ENCODE results near the gene ZNF487. TPM values are rescaled to one million over a fixed set of nuclear protein-coding genes. Genes with fewer than 3 reads are reported as not detected.
A peak's percentile ranks its signal among the peaks of the same experiment; 100 is the strongest.

Gene ZNF487
- total and polyA plus RNA-seq, 2 of the 13 experiments (the other 11 are each of a cell fraction or from before 2014, with no cell fraction given): 7.4 to 8.8 TPM

DNA sequence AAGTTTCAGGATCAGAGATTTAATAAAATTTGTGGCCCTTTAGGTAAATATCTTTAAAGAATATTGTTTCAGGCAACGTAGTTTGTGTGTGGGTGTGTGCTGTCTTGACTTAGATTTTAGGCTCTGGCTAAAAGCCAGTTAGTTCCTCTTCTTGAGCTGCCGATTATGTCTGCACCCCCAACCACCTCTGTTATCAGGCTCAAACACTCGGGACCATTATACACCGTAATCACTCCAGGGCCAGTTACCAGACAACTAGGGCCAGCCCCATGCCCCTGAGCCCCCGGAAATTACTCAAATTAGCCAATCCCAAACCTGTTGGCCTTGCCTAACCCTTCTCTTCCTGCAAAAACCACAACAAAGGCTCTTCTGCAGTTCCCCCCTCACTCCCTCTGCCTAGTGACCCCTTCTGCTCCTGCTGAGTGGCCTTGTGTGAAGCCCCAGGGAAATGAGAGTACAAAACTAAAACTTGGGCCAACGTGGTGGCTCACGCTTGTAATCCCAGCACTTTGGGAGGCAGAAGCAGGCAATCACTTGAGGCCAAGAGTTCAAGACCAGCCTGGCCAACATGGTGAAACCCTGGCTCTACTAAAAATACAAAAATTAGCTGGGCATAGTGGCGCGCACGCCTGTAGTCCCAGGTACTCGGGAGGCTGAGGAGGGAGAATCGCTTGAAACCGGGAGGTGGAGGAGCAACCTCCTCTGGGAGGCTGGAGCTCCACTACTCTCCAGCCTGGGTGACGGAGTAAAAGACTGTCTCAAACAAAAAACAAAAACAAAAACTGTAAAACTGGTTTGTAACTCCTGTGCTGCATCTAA, 18.8 kb upstream of the ZNF487 start (continued):
- no peak for TF ChIP-seq ZFYVE20 (CRISPR knock-in tag; IDR thresholded peaks at IDR 0.05; ENCODE audit: borderline replicate concordance, low read depth)
- TF ChIP-seq POLR2AphosphoS5 (IDR thresholded peaks at IDR 0.05; ENCODE audit: low read depth, low read length): no peak
- TF ChIP-seq ZNF451 (CRISPR knock-in tag; IDR thresholded peaks at IDR 0.05): no peak
- peak; percentile 66 for TF ChIP-seq ZNF331 (CRISPR knock-in tag; IDR thresholded peaks at IDR 0.05)
- no peak for TF ChIP-seq JUNB (CRISPR knock-in tag; IDR thresholded peaks at IDR 0.05; ENCODE audit: borderline replicate concordance)
- no peak for TF ChIP-seq GLI4 (CRISPR knock-in tag; IDR thresholded peaks at IDR 0.05; ENCODE audit: borderline replicate concordance)
- peak; percentile 84; the same call in 1 of the 2 replicates for TF ChIP-seq RXRA (CRISPR knock-in tag; IDR thresholded peaks at IDR 0.05)
- TF ChIP-seq, protein P1, sequence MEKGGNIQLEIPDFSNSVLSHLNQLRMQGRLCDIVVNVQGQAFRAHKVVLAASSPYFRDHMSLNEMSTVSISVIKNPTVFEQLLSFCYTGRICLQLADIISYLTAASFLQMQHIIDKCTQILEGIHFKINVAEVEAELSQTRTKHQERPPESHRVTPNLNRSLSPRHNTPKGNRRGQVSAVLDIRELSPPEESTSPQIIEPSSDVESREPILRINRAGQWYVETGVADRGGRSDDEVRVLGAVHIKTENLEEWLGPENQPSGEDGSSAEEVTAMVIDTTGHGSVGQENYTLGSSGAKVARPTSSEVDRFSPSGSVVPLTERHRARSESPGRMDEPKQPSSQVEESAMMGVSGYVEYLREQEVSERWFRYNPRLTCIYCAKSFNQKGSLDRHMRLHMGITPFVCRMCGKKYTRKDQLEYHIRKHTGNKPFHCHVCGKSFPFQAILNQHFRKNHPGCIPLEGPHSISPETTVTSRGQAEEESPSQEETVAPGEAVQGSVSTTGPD (CRISPR knock-in tag; IDR thresholded peaks at IDR 0.05): no peak
- TF ChIP-seq SNAPC2 (CRISPR knock-in tag; IDR thresholded peaks at IDR 0.05): no peak
- no peak for TF ChIP-seq AHR (CRISPR knock-in tag; IDR thresholded peaks at IDR 0.05)
- no peak for TF ChIP-seq SMAD1 (CRISPR knock-in tag; IDR thresholded peaks at IDR 0.05; ENCODE audit: borderline replicate concordance, low read depth)
- TF ChIP-seq HOXA5 (CRISPR knock-in tag; IDR thresholded peaks at IDR 0.05): no peak
- TF ChIP-seq, protein P2, sequence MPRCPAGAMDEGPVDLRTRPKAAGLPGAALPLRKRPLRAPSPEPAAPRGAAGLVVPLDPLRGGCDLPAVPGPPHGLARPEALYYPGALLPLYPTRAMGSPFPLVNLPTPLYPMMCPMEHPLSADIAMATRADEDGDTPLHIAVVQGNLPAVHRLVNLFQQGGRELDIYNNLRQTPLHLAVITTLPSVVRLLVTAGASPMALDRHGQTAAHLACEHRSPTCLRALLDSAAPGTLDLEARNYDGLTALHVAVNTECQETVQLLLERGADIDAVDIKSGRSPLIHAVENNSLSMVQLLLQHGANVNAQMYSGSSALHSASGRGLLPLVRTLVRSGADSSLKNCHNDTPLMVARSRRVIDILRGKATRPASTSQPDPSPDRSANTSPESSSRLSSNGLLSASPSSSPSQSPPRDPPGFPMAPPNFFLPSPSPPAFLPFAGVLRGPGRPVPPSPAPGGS (CRISPR knock-in tag; IDR thresholded peaks at IDR 0.05): no peak
- no peak for TF ChIP-seq PAF1 (CRISPR knock-in tag; IDR thresholded peaks at IDR 0.05)
- no peak for TF ChIP-seq EHMT2 (IDR thresholded peaks at IDR 0.05; ENCODE audit: borderline replicate concordance, low read depth, low read length)
- TF ChIP-seq, protein P3, sequence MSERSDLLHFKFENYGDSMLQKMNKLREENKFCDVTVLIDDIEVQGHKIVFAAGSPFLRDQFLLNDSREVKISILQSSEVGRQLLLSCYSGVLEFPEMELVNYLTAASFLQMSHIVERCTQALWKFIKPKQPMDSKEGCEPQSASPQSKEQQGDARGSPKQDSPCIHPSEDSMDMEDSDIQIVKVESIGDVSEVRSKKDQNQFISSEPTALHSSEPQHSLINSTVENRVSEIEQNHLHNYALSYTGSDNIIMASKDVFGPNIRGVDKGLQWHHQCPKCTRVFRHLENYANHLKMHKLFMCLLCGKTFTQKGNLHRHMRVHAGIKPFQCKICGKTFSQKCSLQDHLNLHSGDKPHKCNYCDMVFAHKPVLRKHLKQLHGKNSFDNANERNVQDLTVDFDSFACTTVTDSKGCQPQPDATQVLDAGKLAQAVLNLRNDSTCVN (CRISPR knock-in tag; IDR thresholded peaks at IDR 0.05; ENCODE audit: borderline replicate concordance): no peak
- TF ChIP-seq ZNF775 (CRISPR knock-in tag; IDR thresholded peaks at IDR 0.05; ENCODE audit: borderline replicate concordance): no peak
- TF ChIP-seq GPN1 (CRISPR knock-in tag; IDR thresholded peaks at IDR 0.05; ENCODE audit: borderline replicate concordance): no peak
- no peak for TF ChIP-seq FOXJ3 (CRISPR knock-in tag; IDR thresholded peaks at IDR 0.05; ENCODE audit: borderline replicate concordance)
- no peak for TF ChIP-seq MAFG (CRISPR knock-in tag; IDR thresholded peaks at IDR 0.05)
- TF ChIP-seq HNRNPH1 (optimal IDR thresholded peaks at IDR 0.05; ENCODE audit: low read depth, low read length): no peak
- no peak; the same call in 1 of the 2 replicates for TF ChIP-seq TRIM24 (CRISPR knock-in tag; IDR thresholded peaks at IDR 0.05)
- TF ChIP-seq, protein P4, sequence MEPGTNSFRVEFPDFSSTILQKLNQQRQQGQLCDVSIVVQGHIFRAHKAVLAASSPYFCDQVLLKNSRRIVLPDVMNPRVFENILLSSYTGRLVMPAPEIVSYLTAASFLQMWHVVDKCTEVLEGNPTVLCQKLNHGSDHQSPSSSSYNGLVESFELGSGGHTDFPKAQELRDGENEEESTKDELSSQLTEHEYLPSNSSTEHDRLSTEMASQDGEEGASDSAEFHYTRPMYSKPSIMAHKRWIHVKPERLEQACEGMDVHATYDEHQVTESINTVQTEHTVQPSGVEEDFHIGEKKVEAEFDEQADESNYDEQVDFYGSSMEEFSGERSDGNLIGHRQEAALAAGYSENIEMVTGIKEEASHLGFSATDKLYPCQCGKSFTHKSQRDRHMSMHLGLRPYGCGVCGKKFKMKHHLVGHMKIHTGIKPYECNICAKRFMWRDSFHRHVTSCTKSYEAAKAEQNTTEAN (CRISPR knock-in tag; conservative IDR thresholded peaks at IDR 0.05): no peak
- TF ChIP-seq KDM5A (IDR thresholded peaks at IDR 0.05; ENCODE audit: borderline replicate concordance, low read length): no peak
- no peak for TF ChIP-seq ESRRA (CRISPR knock-in tag; IDR thresholded peaks at IDR 0.05; ENCODE audit: low read depth)
- no peak for TF ChIP-seq ZNF326 (CRISPR knock-in tag; IDR thresholded peaks at IDR 0.05; ENCODE audit: borderline replicate concordance)

Data from HepG2 (cell line).